HepG2 (cell line): ENCODE results near the gene RPL27A. TPM values are rescaled to one million over a fixed set of nuclear protein-coding genes. Genes with fewer than 3 reads are reported as not detected.
A peak's percentile ranks its signal among the peaks of the same experiment; 100 is the strongest.

Experiments
- ATAC-seq: fragments of 200-7000 bp; cut with Tn5 transposase; 3 replicates; pipeline ENCODE4 v1.9.1; 2020; ENCODE audit warnings: mild to moderate bottlenecking, moderate library complexity
- BruUV-seq: library from RNA; stranded (reverse); fragments of 400-500 nt; replicated peaks from 2 replicates; lab custom pipeline; 2021; lab: Mats Ljungman, UMichigan
- CTCF ChIA-PET: fragments of 300-600 bp; formaldehyde crosslinking; extraction: SDS; loops from one replicate; lab custom pipeline; 2021; ENCODE audit warnings: low total read pairs, inconsistent platforms, low intra/inter-chr PET ratio; lab: Yijun Ruan, JAX
- POLR2A ChIA-PET: fragments of 350-600 bp; sonication (Branson Sonifier 250); formaldehyde crosslinking; loops from one replicate; lab custom pipeline; 2020; ENCODE audit warnings: antibody characterized with exemption, inconsistent platforms; lab: Yijun Ruan, JAX
- DNase-seq: peaks from one replicate; pipeline ENCODE4 v3.0.0-alpha.2; 2015; ENCODE audit warnings: low spot score
- FAIRE-seq: peaks from 3 replicates; lab custom pipeline; 2011; peaks lifted over from hg19 to GRCh38; lab: Jason Lieb, UNC
- H2AFZ ChIP-seq: one replicate; pipeline ENCODE4 v1.6.1; 2011; ENCODE audit warnings: low read length, inconsistent platforms
- H3K27ac ChIP-seq: fragments of 300-600 bp; 3 replicates; pipeline ENCODE4 v1.8.0; 2011; ENCODE audit warnings: mixed run types, mild to moderate bottlenecking, mixed read lengths, low read length, inconsistent platforms; ENCODE audit not compliant: insufficient read depth; ENCODE audit errors: extremely low read length
- H3K27me3 ChIP-seq, 2 experiments: fragments of 200-600 bp in 1 of 2; 2 replicates in 1 of 2; 3 replicates in 1 of 2; pipeline versions ENCODE4 v1.6.0 to v1.8.0; 2011; ENCODE audit warnings: low read length in 2 of 2, mild to moderate bottlenecking in 2 of 2, moderate library complexity in 2 of 2, inconsistent platforms in 1 of 2; ENCODE audit not compliant: insufficient read depth in 2 of 2, control insufficient read depth in 1 of 2
- H3K36me3 ChIP-seq, 2 experiments: fragments of 200-600 bp in 1 of 2; replicated peaks in 1 of 2; 2 replicates in 1 of 2; 3 replicates in 1 of 2; pipeline versions ENCODE4 v1.5.1 to v1.8.0; 2011; ENCODE audit warnings: low read length in 2 of 2, inconsistent platforms in 1 of 2; ENCODE audit not compliant: insufficient read depth in 2 of 2, control insufficient read depth in 1 of 2
- H3K4me1 ChIP-seq: 2 replicates; pipeline ENCODE4 v1.5.1; 2012; ENCODE audit warnings: low read length, inconsistent platforms; ENCODE audit not compliant: insufficient read depth
- H3K4me2 ChIP-seq: 2 replicates; pipeline ENCODE4 v1.6.0; 2011; ENCODE audit warnings: low read depth, low read length, inconsistent platforms
- H3K4me3 ChIP-seq, 3 experiments: fragments of 200-600 bp in 1 of 3; sonication (generic), shearing (Covaris generic) in 1 of 3; replicated peaks in 1 of 3; 2 replicates each; pipeline ENCODE4 v1.5.1; 2011 to 2016; ENCODE audit warnings: low read length in 3 of 3, inconsistent platforms in 2 of 3, low read depth in 2 of 3, mild to moderate bottlenecking in 2 of 3, control low read depth in 1 of 3, mixed read lengths in 1 of 3; ENCODE audit not compliant: insufficient read depth in 1 of 3
- H3K79me2 ChIP-seq: one replicate; pipeline ENCODE4 v1.6.1; 2011; ENCODE audit warnings: low read length, inconsistent platforms; ENCODE audit not compliant: insufficient read depth
- H3K9ac ChIP-seq: 2 replicates; pipeline ENCODE4 v1.6.0; 2011; ENCODE audit warnings: mild to moderate bottlenecking, low read depth, low read length, inconsistent platforms; ENCODE audit not compliant: insufficient read depth
- H3K9me3 ChIP-seq: 2 replicates; pipeline ENCODE4 v1.5.1; 2012; ENCODE audit warnings: mild to moderate bottlenecking, low read length
- H4K20me1 ChIP-seq: 2 replicates; pipeline ENCODE4 v1.6.0; 2011; ENCODE audit warnings: inconsistent platforms, mild to moderate bottlenecking, low read length, moderate library complexity; ENCODE audit not compliant: insufficient read depth
- AGO2 ChIP-seq: fragments of 200-400 bp; formaldehyde crosslinking; optimal IDR thresholded peaks from 2 replicates; pipeline ENCODE3; 2017; ENCODE audit warnings: mild to moderate bottlenecking, low read depth, low read length, moderate library complexity
- DMAP1 ChIP-seq: IDR thresholded peaks from 2 replicates; pipeline ENCODE4 v1.6.1; 2016
- POLR2A ChIP-seq, 2 experiments: IDR thresholded peaks; 2 replicates each; pipeline ENCODE4 v1.6.1; 2011; ENCODE audit warnings: low read depth in 2 of 2, low read length in 2 of 2, mild to moderate bottlenecking in 1 of 2, moderate library complexity in 1 of 2; ENCODE audit not compliant: insufficient read depth in 1 of 2
- POLR2AphosphoS2 ChIP-seq: IDR thresholded peaks from 2 replicates; pipeline ENCODE4 v1.6.1; 2011; ENCODE audit warnings: low read depth, low read length, improper control_type of control experiment
- POLR2G ChIP-seq: fragments of 200-400 bp; formaldehyde crosslinking; IDR thresholded peaks from 2 replicates; pipeline ENCODE4 v1.6.1; 2018; ENCODE audit warnings: mild to moderate bottlenecking, low read depth, low read length, moderate library complexity
- RARG ChIP-seq: sonication (generic); formaldehyde crosslinking; IDR thresholded peaks from 2 replicates; pipeline ENCODE4 v1.4.0; 2020; ENCODE audit warnings: low read depth, mild to moderate bottlenecking, missing genetic modification reagents
- REPIN1 ChIP-seq: sonication (generic); formaldehyde crosslinking; IDR thresholded peaks from 2 replicates; pipeline ENCODE4 v1.8.0; 2022; ENCODE audit warnings: missing genetic modification reagents, low read depth, mild to moderate bottlenecking, borderline replicate concordance
- WGBS: methylation state at CpG from one replicate; pipeline ENCODE4 v1.1.6; 2017; ENCODE audit warnings: low lambda C conversion rate; 5-methylcytosine and 5-hydroxymethylcytosine counted together
- in situ Hi-C: cut with HindIII; loops from 2 replicates; pipeline ENCODE4 v1.10.0; 2017; ENCODE audit warnings: low pct_unique_long_range_greater_than_20kb; ENCODE audit not compliant: extremely low pct_ligation_motif_present
- intact Hi-C: fragments of 100-400 bp; cut with micrococcal nuclease; formaldehyde crosslinking; loops from one replicate; pipeline ENCODE4 v1.10.0; 2022; ENCODE audit not compliant: unreplicated experiment
- polyA plus RNA-seq, 8 experiments: library from polyadenylated mRNA; depleted of rRNA in 3 of 8; stranded (reverse) in 7 of 8; unstranded in 1 of 8; fragments of >200 nt; fragmentation: Illumina TruSeq in 4 of 8; extraction: Trizol in 4 of 8; gene quantifications; 2 replicates each; pipeline versions ENCODE4 v1.2.1 to v1.2.3, GENCODE V29; 2011 to 2016; ENCODE audit warnings: low read depth in 4 of 8, missing spikeins in 1 of 8, mixed read lengths in 1 of 8; ENCODE audit not compliant: insufficient read depth in 1 of 8
- total RNA-seq, 5 experiments: library from RNA; depleted of rRNA; stranded (reverse); fragments of >200 nt; fragmentation: Illumina TruSeq; extraction: Trizol; gene quantifications; 2 replicates each; pipeline ENCODE4 v1.2.3, GENCODE V29; 2016; ENCODE audit warnings: low read depth in 1 of 5
- TF ChIP-seq, protein P1 (sequence below): sonication (generic); formaldehyde crosslinking; IDR thresholded peaks from 2 replicates; pipeline ENCODE4 v1.4.0; 2020; ENCODE audit warnings: missing genetic modification reagents, mild to moderate bottlenecking, borderline replicate concordance
- TF ChIP-seq, protein P2 (sequence below): sonication (generic); formaldehyde crosslinking; IDR thresholded peaks from 2 replicates; pipeline ENCODE4 v1.4.0; 2020; ENCODE audit warnings: missing genetic modification reagents

Gene RPL27A
- total and polyA plus RNA-seq, 2 of the 13 experiments (the other 11 are each of a cell fraction or from before 2014, with no cell fraction given): 1,531 to 2,153 TPM

DNA sequence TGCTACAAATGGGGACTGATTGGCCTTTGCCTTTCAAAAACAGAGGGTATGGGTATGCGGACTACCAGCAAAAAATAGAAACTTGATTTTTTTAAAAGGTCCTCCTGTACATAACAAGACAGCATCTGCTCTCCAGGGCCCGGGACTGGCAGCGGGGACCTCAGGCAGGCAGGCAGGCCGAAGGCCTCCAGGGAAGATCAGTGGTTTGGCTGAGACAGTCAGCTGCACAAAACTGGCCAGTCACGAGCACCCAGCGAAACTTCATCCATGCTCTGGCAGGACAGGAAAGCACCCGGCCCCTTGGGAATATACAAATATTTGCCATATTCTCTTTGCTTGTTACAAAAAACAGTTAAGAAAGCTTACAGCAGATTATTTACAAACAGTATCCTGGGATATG lies 11.0 kb downstream of the RPL27A start (continued):
- TF ChIP-seq, protein P1, sequence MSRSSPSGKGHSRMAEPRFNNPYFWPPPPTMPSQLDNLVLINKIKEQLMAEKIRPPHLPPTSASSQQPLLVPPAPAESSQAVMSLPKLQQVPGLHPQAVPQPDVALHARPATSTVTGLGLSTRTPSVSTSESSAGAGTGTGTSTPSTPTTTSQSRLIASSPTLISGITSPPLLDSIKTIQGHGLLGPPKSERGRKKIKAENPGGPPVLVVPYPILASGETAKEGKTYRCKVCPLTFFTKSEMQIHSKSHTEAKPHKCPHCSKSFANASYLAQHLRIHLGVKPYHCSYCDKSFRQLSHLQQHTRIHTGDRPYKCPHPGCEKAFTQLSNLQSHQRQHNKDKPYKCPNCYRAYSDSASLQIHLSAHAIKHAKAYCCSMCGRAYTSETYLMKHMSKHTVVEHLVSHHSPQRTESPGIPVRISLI (CRISPR knock-in tag): no peak
- no peak for TF ChIP-seq REPIN1 (CRISPR knock-in tag)
- TF ChIP-seq POLR2G: 0 out of 2 replicates have a peak, but pooled peaks have one; percentile 5
- no peak for TF ChIP-seq RARG (CRISPR knock-in tag)
- TF ChIP-seq, protein P2, sequence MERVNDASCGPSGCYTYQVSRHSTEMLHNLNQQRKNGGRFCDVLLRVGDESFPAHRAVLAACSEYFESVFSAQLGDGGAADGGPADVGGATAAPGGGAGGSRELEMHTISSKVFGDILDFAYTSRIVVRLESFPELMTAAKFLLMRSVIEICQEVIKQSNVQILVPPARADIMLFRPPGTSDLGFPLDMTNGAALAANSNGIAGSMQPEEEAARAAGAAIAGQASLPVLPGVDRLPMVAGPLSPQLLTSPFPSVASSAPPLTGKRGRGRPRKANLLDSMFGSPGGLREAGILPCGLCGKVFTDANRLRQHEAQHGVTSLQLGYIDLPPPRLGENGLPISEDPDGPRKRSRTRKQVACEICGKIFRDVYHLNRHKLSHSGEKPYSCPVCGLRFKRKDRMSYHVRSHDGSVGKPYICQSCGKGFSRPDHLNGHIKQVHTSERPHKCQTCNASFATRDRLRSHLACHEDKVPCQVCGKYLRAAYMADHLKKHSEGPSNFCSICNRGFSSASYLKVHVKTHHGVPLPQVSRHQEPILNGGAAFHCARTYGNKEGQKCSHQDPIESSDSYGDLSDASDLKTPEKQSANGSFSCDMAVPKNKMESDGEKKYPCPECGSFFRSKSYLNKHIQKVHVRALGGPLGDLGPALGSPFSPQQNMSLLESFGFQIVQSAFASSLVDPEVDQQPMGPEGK (CRISPR knock-in tag): no peak
- TF ChIP-seq AGO2: peak; percentile 80
- TF ChIP-seq POLR2AphosphoS2: peak; percentile 81; the same call in 1 of the 2 replicates
- TF ChIP-seq, all 625 proteins: peak for 3

DNA sequence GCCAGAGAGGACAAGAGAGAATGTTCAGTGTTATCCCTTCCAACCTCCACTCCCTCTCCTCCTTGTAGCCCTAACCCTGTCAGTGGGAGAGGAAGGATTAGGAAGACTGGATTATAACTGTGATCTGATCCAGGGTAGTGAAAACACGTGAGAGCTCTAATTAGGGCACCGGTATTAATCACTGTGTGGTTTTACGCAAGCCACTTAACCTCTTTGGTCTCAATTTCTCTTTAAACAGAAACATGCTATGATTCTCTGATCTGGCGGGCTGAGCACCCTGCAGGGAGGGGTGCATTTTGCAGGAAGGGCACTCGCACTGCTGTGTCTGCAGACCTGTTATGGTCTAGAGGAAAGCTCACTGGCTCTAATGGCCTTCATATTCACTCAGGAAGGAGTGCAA lies 11.5 kb downstream of the RPL27A start:
- CTCF ChIA-PET: no interaction called here

More for the DNA sequence above, 11.5 kb downstream of the RPL27A start:
- Histone ChIP-seq H3K79me2 (no peaks in the 10 kb centered on the region), H2AFZ (no peak overlapping the region), H3K9me3 (no peaks in the 10 kb centered on the region), H3K27ac (no peak overlapping the region), H4K20me1 (no peaks in the 10 kb centered on the region; the same call in 1 of the 2 replicates), H3K36me3 (peaks cover 11 to 55% of the 10 kb centered on the region in 2 experiments), H3K27me3 (no peaks in the 10 kb centered on the region), H3K9ac (no peak overlapping the region), H3K4me1 (peaks cover 28% of the 10 kb centered on the region), H3K4me2 (no peak overlapping the region), H3K4me3 (no peak overlapping the region)
- WGBS: 90% methylated on average over 5 of the region's 5 CpGs
- no TSS peak for BruUV-seq
- in situ Hi-C loops (loop anchor here (25.0 kb wide), 1 partner anchor 268 kb away; the partner anchor contains the start of gene TMEM9B), intact Hi-C loops (loop anchor here (10.0 kb wide), 1 partner anchor 61 kb away; no protein-coding TSS in a partner anchor)
- DNase-seq (no peak), FAIRE-seq (no peak), ATAC-seq (peak; percentile 1)
- POLR2A ChIA-PET: no interaction called here
- TF ChIP-seq DMAP1 (CRISPR knock-in tag) (no peak), POLR2A (IDR thresholded peaks at IDR 0.05; ENCODE audit: insufficient read depth in 1 of 2, low read depth in 2 of 2, low read length in 2 of 2) (peak in 1 of 2 experiments; percentile 65; a peak in 1 of 4 replicates)
